ENCODE results near the gene CST9.

GRCh38 chr20:23565503-23566045 is 40.1 kb downstream of the CST9 start:
- no peak for TF ChIP-seq MAX (IDR thresholded peaks at IDR 0.05)
- TF ChIP-seq PBX3 (IDR thresholded peaks at IDR 0.05) = no peak
- TF ChIP-seq CTCF (IDR thresholded peaks at IDR 0.05) = no peak
- TF ChIP-seq BCL3 (IDR thresholded peaks at IDR 0.05) = no peak
- TF ChIP-seq CEBPB (IDR thresholded peaks at IDR 0.05) = no peak
- TF ChIP-seq JUN (IDR thresholded peaks at IDR 0.05) = no peak
- TF ChIP-seq SMC3 (IDR thresholded peaks at IDR 0.05) = no peak
- no peak for TF ChIP-seq POLR2A (IDR thresholded peaks at IDR 0.05; ENCODE audit: low read length)
- no peak for TF ChIP-seq E2F6 (IDR thresholded peaks at IDR 0.05; ENCODE audit: borderline replicate concordance, low read depth)
- TF ChIP-seq EHMT2 (IDR thresholded peaks at IDR 0.05; ENCODE audit: low read depth) = no peak
- no peak for TF ChIP-seq MAZ (IDR thresholded peaks at IDR 0.05; ENCODE audit: borderline replicate concordance, low read depth, low read length)
- TF ChIP-seq KDM5A (IDR thresholded peaks at IDR 0.05) = no peak
- TF ChIP-seq FOSL2 (IDR thresholded peaks at IDR 0.05) = no peak
- TF ChIP-seq FOSL2 (CRISPR knock-in tag; IDR thresholded peaks at IDR 0.05) = no peak
- no peak for TF ChIP-seq TFCP2L1 (CRISPR knock-in tag; IDR thresholded peaks at IDR 0.05)

Measured in A549 (cell line).